ENCODE measurements around the gene PXDN. TPM values are rescaled to one million over a fixed set of nuclear protein-coding genes. Genes with fewer than 3 reads are reported as not detected.

The PXDN gene
- total RNA-seq, 1 experiment from 2014 or later = 125 TPM

DNA sequence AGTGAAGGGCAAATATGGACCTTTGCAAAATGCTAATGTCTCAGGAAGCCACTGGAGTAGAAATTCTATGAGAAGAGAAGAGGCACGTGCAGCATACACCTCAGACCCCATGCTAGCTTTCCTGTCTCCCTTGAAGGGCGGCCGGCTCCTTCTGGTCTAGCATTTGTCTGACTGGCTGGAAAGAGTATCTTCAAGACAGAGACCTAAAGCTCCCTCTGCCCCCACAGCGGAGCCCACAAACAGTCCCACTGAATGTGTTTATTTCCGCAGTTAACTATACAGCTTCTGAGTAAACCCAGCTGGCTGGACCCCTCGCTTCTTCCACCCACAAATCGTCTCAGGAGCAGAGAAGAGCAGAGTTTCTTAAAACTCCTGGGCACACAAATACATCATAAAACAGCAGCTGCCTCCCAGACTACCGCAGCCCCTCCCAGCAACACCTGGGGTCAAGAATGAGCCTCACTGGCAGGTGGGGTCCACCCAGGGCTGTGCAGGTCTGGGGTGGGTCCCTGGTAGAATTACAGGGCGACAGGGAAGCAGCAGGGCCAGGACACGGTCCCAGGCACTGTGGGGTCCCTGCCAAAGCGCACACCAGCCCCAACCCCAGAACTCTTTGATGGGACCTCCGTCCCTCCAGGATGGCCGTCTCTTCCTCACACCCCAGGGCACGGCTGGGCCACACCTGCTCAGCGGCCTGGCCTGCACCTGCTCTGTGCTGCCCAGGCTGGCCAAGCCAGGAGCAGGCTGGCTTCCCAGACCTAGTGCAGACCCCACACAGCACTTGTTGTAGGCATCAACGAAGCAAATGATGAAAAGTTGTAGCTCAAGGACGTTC is 103.8 kb downstream of the PXDN start:
- H2AFZ ChIP-seq (ENCODE audit: low read length) = no peak overlapping the region
- no peaks in the 10 kb centered on the region for H3K9me3 ChIP-seq (ENCODE audit: low read length)
- DNase-seq = no peak
- no peak overlapping the region for H3K4me3 ChIP-seq (ENCODE audit: low read length)
- intact Hi-C loops (cut with micrococcal nuclease) = no loop called here
- H3K9ac ChIP-seq (ENCODE audit: low read length) = no peak overlapping the region
- TF ChIP-seq, protein P1, sequence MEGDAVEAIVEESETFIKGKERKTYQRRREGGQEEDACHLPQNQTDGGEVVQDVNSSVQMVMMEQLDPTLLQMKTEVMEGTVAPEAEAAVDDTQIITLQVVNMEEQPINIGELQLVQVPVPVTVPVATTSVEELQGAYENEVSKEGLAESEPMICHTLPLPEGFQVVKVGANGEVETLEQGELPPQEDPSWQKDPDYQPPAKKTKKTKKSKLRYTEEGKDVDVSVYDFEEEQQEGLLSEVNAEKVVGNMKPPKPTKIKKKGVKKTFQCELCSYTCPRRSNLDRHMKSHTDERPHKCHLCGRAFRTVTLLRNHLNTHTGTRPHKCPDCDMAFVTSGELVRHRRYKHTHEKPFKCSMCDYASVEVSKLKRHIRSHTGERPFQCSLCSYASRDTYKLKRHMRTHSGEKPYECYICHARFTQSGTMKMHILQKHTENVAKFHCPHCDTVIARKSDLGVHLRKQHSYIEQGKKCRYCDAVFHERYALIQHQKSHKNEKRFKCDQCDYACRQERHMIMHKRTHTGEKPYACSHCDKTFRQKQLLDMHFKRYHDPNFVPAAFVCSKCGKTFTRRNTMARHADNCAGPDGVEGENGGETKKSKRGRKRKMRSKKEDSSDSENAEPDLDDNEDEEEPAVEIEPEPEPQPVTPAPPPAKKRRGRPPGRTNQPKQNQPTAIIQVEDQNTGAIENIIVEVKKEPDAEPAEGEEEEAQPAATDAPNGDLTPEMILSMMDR (conservative IDR thresholded peaks at IDR 0.05; ENCODE audit: low read depth, low read length) = no peak
- TF ChIP-seq EZH2phosphoT487 (IDR thresholded peaks at IDR 0.05; ENCODE audit: borderline replicate concordance, low read length) = no peak
- H3F3A ChIP-seq (ENCODE audit: low read length, unreplicated experiment) = no peaks in the 10 kb centered on the region
- H3K36me3 ChIP-seq (ENCODE audit: low read depth, low read length) = peaks cover 59% of the 10 kb centered on the region
- H3K9me2 ChIP-seq (replicated peaks; ENCODE audit: low read length) = no peaks in the 10 kb centered on the region
- H3K4me1 ChIP-seq (ENCODE audit: insufficient read depth, low read length) = peaks cover 5% of the 10 kb centered on the region; the same call in 1 of the 2 replicates
- CTCF ChIA-PET = interaction anchor here (0.6 kb wide), 1 partner anchor 77 kb away, joined by 4 read pairs; no protein-coding TSS in a partner anchor
- ATAC-seq = no peak
- peaks cover 12% of the 10 kb centered on the region; the same call in 1 of the 2 replicates for H3K79me2 ChIP-seq (ENCODE audit: low read length)
- no peak overlapping the region for H3K27ac ChIP-seq (ENCODE audit: low read length)
- H3K4me2 ChIP-seq (ENCODE audit: low read length) = no peak overlapping the region
- POLR2A ChIA-PET (ENCODE audit: unreplicated experiment) = no interaction called here
- H4K20me1 ChIP-seq (ENCODE audit: low read length) = no peaks in the 10 kb centered on the region
- BruUV-seq (replicated peaks) = no TSS peak
- no peaks in the 10 kb centered on the region for H3K27me3 ChIP-seq (ENCODE audit: low read length)

DNA sequence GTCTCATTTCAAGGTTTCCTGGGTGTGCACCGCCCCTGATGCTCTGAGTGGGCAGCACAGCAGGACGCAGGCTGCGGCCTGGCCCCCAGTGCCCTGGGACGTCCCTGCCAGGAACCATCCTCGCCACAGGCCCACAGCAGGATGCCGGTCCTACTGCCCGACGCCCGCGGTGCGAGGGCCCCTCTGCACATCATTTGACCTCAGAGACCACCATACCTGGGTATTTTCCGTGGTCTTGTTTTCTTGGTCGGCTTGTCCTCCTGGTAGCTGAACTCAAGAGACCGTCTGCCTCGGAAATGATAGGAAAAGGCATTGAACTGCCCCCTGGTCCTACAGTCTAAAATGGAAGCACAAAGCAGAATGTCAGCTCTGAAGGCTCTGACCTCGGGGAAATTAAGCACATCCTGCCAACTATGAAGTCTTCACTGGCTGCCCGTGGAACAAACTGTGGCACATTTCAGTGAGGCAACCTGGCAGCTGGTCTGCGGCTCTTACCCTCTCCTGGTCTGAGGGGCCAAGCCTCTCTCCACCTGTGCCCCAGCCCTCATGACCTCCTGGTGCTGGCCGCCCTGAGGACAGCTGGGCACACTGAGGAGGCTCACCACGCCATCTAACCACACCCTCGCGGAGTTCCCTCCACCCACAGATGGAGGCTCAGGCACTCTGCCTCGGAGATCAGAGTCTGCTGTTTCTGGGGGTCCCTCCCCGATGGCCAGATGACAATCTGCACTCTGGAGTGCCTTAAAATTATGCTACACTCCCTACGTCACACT is 105.0 kb downstream of the PXDN start:
- H3K27ac ChIP-seq (ENCODE audit: low read length) = no peak overlapping the region
- H3K9ac ChIP-seq (ENCODE audit: low read length) = no peak overlapping the region
- no peaks in the 10 kb centered on the region for H4K20me1 ChIP-seq (ENCODE audit: low read length)
- no peaks in the 10 kb centered on the region for H3K27me3 ChIP-seq (ENCODE audit: low read length)
- H3K4me2 ChIP-seq (ENCODE audit: low read length) = no peak overlapping the region
- no peak for DNase-seq
- H3K4me3 ChIP-seq (ENCODE audit: low read length) = no peak overlapping the region
- peaks cover 2% of the 10 kb centered on the region; the same call in 1 of the 2 replicates for H3K79me2 ChIP-seq (ENCODE audit: low read length)
- H2AFZ ChIP-seq (ENCODE audit: low read length) = no peak overlapping the region
- CTCF ChIA-PET = no interaction called here
- peaks cover 62% of the 10 kb centered on the region for H3K36me3 ChIP-seq (ENCODE audit: low read depth, low read length)
- BruUV-seq (replicated peaks) = no TSS peak
- POLR2A ChIA-PET (ENCODE audit: unreplicated experiment) = no interaction called here
- intact Hi-C loops (cut with micrococcal nuclease) = no loop called here
- H3K9me3 ChIP-seq (ENCODE audit: low read length) = no peaks in the 10 kb centered on the region
- no peaks in the 10 kb centered on the region for H3K9me2 ChIP-seq (replicated peaks; ENCODE audit: low read length)
- H3F3A ChIP-seq (ENCODE audit: low read length, unreplicated experiment) = no peaks in the 10 kb centered on the region
- peaks cover 14% of the 10 kb centered on the region for H3K4me1 ChIP-seq (ENCODE audit: insufficient read depth, low read length)
- TF ChIP-seq, protein P1 (conservative IDR thresholded peaks at IDR 0.05; ENCODE audit: low read depth, low read length) = no peak
- TF ChIP-seq EZH2 (IDR thresholded peaks at IDR 0.05; ENCODE audit: low read length, unreplicated experiment) (no peak), EZH2phosphoT487 (IDR thresholded peaks at IDR 0.05; ENCODE audit: borderline replicate concordance, low read length) (no peak)
- no peak for ATAC-seq

Data from PC-3 (cell line).